HUES64 (cell line): ENCODE data around the gene DHTKD1.
"Not testable (repeated sequence)": the region's sequence is repeated elsewhere in the genome, so short reads cannot be mapped to it uniquely, and the experiment has no call there.

Experiments used
- H3K27ac ChIP-seq: 2 replicates; pipeline ENCODE4 v1.7.0; 2013; ENCODE audit warnings: low read depth, low read length, inconsistent platforms
- H3K27me3 ChIP-seq: 2 replicates; pipeline ENCODE4 v1.6.1; 2013; ENCODE audit warnings: mild to moderate bottlenecking, low read length; ENCODE audit not compliant: insufficient read depth
- H3K36me3 ChIP-seq: 2 replicates; pipeline ENCODE4 v1.6.1; 2013; ENCODE audit warnings: mild to moderate bottlenecking, low read length; ENCODE audit not compliant: insufficient read depth
- H3K4me1 ChIP-seq: 2 replicates; pipeline ENCODE4 v1.6.1; 2013; ENCODE audit warnings: mild to moderate bottlenecking, low read length, moderate library complexity; ENCODE audit not compliant: insufficient read depth
- H3K4me3 ChIP-seq: 2 replicates; pipeline ENCODE4 v1.5.1; 2013; ENCODE audit warnings: mild to moderate bottlenecking, low read length, moderate library complexity
- H3K9ac ChIP-seq: 2 replicates; pipeline ENCODE4 v1.6.1; 2013; ENCODE audit warnings: mild to moderate bottlenecking, low read depth, low read length
- H3K9me3 ChIP-seq: 2 replicates; pipeline ENCODE4 v1.6.1; 2013; ENCODE audit warnings: low read depth, low read length; ENCODE audit not compliant: insufficient read depth
- WGBS: fragments of 150-250, 120-280 bp; methylation state at CpG from one replicate; pipeline ENCODE4 v1.1.7; 2013; ENCODE audit warnings: missing lambda C conversion rate; 5-methylcytosine and 5-hydroxymethylcytosine counted together

The DHTKD1 gene

GRCh38 chr10:12156367-12157123 is 87.8 kb downstream of the DHTKD1 start:
- no peak overlapping the region for H3K9ac ChIP-seq
- H3K27me3 ChIP-seq: no peaks in the 10 kb centered on the region
- no peaks in the 10 kb centered on the region for H3K9me3 ChIP-seq
- WGBS: 96% methylated on average over 10 of the region's 14 CpGs
- no peak overlapping the region for H3K4me3 ChIP-seq
- H3K27ac ChIP-seq: no peak overlapping the region
- peaks cover 42% of the 10 kb centered on the region for H3K36me3 ChIP-seq
- H3K4me1 ChIP-seq: no peaks in the 10 kb centered on the region

GRCh38 chr10:12158111-12158510 is 89.4 kb downstream of the DHTKD1 start:
- Histone ChIP-seq H3K27me3 (no peaks in the 10 kb centered on the region), H3K9me3 (no peaks in the 10 kb centered on the region), H3K27ac (no peak overlapping the region), H3K9ac (no peak overlapping the region), H3K36me3 (peaks cover 56% of the 10 kb centered on the region), H3K4me3 (no peak overlapping the region), H3K4me1 (no peaks in the 10 kb centered on the region)
- 86% methylated on average over 1 of the region's 3 CpGs for WGBS

- H3K27me3 ChIP-seq: no peaks in the 10 kb centered on the region
- 87% methylated on average over 5 of the region's 5 CpGs for WGBS
- no peaks in the 10 kb centered on the region for H3K9me3 ChIP-seq
- no peak overlapping the region for H3K9ac ChIP-seq
- no peak overlapping the region for H3K27ac ChIP-seq
- peaks cover 73% of the 10 kb centered on the region for H3K36me3 ChIP-seq
- no peaks in the 10 kb centered on the region for H3K4me1 ChIP-seq
- H3K4me3 ChIP-seq: no peak overlapping the region
Observed at GRCh38 chr10:12160664-12161063, 91.9 kb downstream of the DHTKD1 start.

GRCh38 chr10:12162927-12163326 is 94.2 kb downstream of the DHTKD1 start:
- WGBS: 93% methylated on average over 6 of the region's 6 CpGs
- H3K36me3 ChIP-seq: peaks cover 91% of the 10 kb centered on the region

GRCh38 chr10:12164085-12164484 is 95.3 kb downstream of the DHTKD1 start:
- Histone ChIP-seq H3K4me1 (no peaks in the 10 kb centered on the region), H3K36me3 (peaks cover 90% of the 10 kb centered on the region), H3K9ac (no peak overlapping the region), H3K27ac (no peak overlapping the region), H3K9me3 (no peaks in the 10 kb centered on the region), H3K4me3 (no peak overlapping the region), H3K27me3 (no peaks in the 10 kb centered on the region)
- 93% methylated on average over 12 of the region's 12 CpGs for WGBS

More at GRCh38 chr10:12162927-12163326, 94.2 kb downstream of the DHTKD1 start:
- Histone ChIP-seq H3K9me3 (no peaks in the 10 kb centered on the region), H3K27ac (no peak overlapping the region), H3K4me3 (no peak overlapping the region), H3K9ac (no peak overlapping the region), H3K4me1 (no peaks in the 10 kb centered on the region), H3K27me3 (no peaks in the 10 kb centered on the region)

GRCh38 chr10:12165036-12165435 is 96.3 kb downstream of the DHTKD1 start:
- H3K27me3 ChIP-seq: no peaks in the 10 kb centered on the region
- H3K4me1 ChIP-seq: no peaks in the 10 kb centered on the region
- 90% methylated on average over 3 of the region's 3 CpGs for WGBS
- H3K9me3 ChIP-seq: no peaks in the 10 kb centered on the region
- H3K27ac ChIP-seq: no peak overlapping the region
- no peak overlapping the region for H3K9ac ChIP-seq
- H3K4me3 ChIP-seq: no peak overlapping the region
- peaks cover 90% of the 10 kb centered on the region for H3K36me3 ChIP-seq

- 93% methylated on average over 6 of the region's 6 CpGs for WGBS
- no peaks in the 10 kb centered on the region for H3K9me3 ChIP-seq
- H3K27me3 ChIP-seq: no peaks in the 10 kb centered on the region
- H3K27ac ChIP-seq: no peak overlapping the region
- H3K4me1 ChIP-seq: no peaks in the 10 kb centered on the region
- no peak overlapping the region for H3K4me3 ChIP-seq
- H3K36me3 ChIP-seq: peaks cover 90% of the 10 kb centered on the region
- H3K9ac ChIP-seq: no peak overlapping the region
Observed at GRCh38 chr10:12165999-12166775, 97.4 kb downstream of the DHTKD1 start.

- H3K4me1 ChIP-seq, H3K4me3 ChIP-seq, H3K27me3 ChIP-seq, H3K9ac ChIP-seq, H3K9me3 ChIP-seq, H3K27ac ChIP-seq: not testable (repeated sequence)
- peaks cover 81% of the 10 kb centered on the region for H3K36me3 ChIP-seq
- WGBS: 97% methylated on average over 6 of the region's 6 CpGs
Observed at GRCh38 chr10:12171512-12171911, 102.8 kb downstream of the DHTKD1 start.
